ENCODE measurements around the gene ANKRD50.

Gene ANKRD50

DNA sequence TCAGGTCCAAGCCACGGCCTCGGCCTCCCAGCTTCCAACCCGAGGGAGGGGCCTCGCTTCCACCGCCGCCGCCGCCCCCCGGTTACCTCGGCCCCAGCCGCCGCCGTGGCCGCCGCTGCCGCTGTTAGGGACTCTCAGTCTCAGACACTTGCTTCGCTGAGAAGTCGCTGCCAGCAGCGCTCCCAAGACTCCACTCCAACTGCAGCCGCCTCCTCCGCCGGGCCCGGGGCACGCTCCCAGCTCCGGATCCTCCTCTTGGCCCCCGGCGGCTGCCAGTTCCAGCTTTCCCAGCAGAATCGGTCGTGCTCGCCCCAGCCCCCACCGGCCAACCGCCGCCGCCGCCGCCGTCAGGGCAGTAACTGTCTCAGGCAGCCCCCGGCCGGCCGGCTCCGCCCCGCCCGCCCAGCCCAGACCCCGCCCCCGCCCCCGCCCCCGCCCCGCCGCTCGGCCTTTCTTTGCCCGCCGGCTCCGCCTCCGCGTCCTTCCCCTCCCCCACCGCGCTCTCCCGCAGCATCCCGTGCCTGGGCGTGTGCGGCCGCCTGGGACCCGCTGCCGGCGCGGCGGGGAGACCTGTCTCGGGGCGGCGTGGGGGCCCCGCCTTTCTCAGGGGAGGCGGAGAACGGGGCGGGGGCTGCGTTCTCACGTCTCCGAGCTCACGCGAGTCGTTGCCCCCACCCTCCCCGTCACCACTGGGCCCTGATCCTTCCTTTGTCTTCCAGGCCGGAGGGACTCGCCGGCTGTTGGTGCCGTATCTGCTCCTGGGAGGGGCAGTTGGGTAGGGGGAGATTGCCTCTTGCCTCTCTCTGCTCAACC lies at the start of gene ANKRD50:
Gene ANKRD50, minus strand, starts transcription at position 361 of the 813 bp plus-strand sequence. CDS start 2,221 bp downstream, outside the sequence.
- DNase-seq (ENCODE audit: low read depth in 4 of 4, low spot score in 1 of 4) = peak; percentile 25 to 53 (median 30)

DNA sequence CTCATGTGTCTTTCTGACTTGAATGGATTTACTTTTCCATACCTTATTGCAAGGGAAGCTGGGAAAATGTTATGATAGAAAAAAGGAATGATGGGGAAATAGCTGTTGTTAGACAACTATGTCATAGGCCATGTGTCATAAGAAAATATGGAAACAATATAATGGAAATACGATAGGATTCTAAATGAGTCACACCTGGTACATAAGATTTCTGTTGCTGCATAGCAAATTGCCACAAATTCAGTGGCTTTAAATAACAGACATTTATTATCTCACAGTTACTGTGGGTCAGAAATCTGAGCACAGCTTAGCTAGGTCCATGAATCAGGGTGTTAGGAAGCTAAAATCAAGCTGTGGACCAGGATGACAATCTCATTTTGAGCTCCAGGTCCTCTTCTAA lies 44.6 kb upstream of the ANKRD50 start:
- DNase-seq (ENCODE audit: low read depth in 4 of 4, low spot score in 1 of 4) = no peak

DNA sequence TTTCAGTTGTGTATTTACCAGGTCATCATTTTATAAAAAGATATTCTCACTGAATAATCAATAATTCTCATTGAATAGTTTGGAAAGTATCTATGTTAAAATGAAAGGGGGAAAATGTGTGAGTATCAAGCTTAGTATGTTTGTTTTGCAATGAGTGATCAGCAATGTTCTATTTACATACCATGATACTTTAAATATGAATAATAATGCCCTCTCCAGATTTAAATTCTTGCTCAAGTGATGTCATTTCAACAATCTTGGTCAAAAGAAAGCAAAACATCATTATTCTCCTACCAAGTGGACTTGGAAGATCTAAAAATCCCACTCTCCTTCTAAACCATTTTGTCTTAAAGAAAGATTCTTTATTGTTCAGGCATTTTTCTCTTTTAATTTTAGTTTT lies 42.1 kb upstream of the ANKRD50 start:
- DNase-seq (ENCODE audit: low read depth in 4 of 4, low spot score in 1 of 4) = no peak

DNA sequence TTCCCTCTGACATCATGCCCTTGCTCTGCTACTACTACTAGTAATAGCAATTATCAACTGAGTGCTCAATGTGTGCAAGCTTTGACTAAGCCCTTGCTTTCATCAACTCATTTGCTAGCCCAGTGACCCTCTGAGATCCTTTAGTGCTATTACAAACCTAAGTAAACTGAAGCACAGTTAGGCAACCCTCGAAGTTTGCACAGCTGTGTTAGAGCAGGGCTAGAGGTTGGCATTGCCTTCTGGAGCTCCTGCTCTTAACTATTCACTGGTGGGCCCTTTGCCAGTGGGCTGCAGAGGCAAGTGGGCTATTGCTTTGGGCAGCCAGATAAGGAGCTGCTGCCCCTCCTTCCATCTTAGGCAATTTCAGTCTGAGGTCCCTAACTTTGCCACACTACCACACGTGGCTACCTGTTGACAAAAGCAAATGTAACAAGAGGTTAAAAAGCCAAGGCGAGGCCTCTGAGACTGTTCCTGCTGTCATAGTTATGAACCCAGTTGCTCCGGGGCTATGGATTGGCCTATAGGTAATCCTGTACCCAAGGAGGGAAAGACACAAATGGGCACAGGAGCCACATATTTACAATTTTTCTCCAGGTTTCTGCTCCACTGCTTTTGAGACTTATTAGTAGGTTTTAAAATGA lies 41.5 kb upstream of the ANKRD50 start:
- DNase-seq (ENCODE audit: low read depth in 4 of 4, low spot score in 1 of 4) = no peak

DNA sequence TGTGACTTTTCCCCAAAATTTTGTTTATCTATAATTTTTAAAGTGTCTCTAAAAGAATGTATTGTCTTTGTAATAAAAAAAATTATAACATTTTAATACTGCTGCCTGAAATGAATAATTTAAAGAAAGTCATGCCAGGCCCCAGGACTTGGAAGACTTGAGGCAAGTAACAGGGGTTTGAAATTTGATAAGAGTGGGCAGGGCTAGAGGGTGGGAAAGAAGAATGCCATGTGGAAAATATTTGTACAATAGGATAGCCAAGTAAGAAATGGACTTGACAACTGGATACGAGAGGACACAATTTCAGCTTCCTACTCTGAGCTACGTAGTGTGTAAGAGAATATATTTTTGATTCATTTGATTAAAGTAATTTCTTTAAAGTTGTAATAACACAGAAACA lies 36.9 kb upstream of the ANKRD50 start:
- no peak for DNase-seq (ENCODE audit: low read depth in 4 of 4, low spot score in 1 of 4)

GRCh38 chr4:124748965-124749364 lies 36.4 kb upstream of the ANKRD50 start:
- DNase-seq (ENCODE audit: low read depth in 4 of 4, low spot score in 1 of 4) = no peak

DNA sequence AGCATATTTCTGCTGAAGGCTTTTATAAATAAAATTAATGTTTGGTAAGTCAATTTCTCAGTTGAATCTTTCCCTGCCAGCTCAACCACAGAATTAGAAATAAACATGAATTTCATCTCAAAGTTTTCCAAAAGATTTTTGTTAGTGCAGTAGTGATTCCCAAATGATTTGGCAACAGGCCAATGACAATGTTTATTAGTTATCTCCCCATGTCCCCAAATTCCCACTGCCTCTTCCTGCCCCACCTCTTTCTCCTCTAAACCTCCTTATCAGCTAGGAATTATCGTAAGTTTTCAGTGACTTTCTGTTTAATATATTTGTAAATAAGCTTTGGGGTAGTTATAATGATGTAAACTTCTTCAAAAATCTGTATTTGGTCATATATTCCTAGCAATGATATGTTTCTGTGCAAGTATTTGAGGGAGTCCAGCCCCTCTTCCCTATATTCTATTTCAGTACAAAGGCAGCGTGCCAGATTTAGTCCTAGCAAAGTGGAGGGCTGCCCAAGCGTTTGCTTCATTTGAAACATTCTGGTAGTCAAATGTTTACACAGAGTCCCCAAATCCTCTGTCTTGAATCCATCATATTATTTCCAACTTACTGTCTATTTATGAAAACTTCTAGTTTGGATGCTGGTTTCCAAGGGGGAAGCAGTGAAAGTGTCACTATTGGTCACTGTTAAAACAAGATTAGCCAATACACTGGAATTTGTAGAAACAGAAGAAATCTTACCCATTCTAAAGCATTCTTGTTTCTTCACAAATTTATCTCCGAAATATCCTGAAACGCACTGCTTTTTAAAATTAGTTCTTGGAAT lies 33.7 kb upstream of the ANKRD50 start:
- DNase-seq (ENCODE audit: low read depth in 4 of 4, low spot score in 1 of 4) = no peak

GRCh38 chr4:124743711-124744110 lies 31.2 kb upstream of the ANKRD50 start:
- no peak for DNase-seq (ENCODE audit: low read depth in 4 of 4, low spot score in 1 of 4)

DNA sequence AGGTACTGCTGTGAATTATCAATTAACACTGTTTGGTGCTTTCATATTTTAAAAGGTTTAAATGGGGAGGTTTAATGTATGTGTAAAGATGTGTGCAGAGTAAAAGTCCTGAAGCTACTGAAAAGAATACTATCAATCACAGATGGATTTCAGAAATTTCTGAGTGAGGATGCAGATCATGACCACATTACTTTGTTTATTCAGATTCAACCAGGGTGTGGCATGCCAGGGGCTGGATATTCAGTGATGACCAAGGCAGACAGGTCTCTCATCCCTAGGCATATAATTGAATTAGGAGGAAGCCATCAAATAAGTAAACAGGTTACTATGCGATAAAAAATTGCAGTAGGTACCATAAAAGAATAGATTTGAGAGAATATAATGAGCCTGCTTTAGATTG lies 28.0 kb upstream of the ANKRD50 start:
- no peak for DNase-seq (ENCODE audit: low read depth in 4 of 4, low spot score in 1 of 4)

DNA sequence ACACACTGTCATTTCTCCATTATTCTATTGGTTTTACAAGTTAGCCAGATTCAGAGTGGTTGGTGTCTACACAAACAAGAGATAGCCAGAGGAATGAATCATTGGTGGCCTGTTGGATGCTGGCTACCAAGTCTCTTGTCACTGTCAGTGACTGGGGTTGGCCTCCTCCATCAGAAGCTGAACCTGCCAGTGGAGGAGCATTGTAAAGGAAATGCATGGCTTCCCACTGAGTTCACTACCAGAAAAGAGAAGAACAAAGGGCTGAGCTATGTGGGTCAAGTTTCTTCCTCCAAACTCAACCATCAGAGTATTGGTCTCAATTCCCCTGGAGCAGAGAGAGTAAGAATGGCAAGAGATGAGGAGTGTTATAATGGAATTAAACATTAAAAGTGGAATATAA lies 26.5 kb upstream of the ANKRD50 start:
- no peak for DNase-seq (ENCODE audit: low read depth in 4 of 4, low spot score in 1 of 4)

- DNase-seq (ENCODE audit: low read depth in 4 of 4, low spot score in 1 of 4) = no peak
Observed at GRCh38 chr4:124737619-124738018, 25.1 kb upstream of the ANKRD50 start.

DNA sequence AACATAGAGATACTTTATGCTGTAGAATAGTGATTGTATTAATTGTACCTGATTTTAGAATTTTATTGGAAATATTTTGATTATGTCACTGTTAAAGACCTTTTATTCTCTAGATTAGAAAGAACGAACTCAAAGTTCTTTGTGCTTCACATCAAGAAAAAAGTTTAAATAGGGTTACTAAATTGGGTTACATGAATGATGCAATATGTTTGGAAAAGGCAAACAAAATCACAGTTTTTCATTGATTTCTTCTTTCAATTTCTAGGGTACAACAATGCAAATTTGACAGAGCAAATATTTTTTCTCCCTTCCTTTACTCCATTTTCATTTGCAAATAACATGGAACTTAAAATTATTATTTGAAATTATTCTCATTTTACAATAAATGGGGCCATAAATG lies 24.0 kb upstream of the ANKRD50 start:
- DNase-seq (ENCODE audit: low read depth in 4 of 4, low spot score in 1 of 4) = no peak

GRCh38 chr4:124727331-124727890 lies 14.9 kb upstream of the ANKRD50 start:
- DNase-seq (ENCODE audit: low read depth in 4 of 4, low spot score in 1 of 4) = no peak

DNA sequence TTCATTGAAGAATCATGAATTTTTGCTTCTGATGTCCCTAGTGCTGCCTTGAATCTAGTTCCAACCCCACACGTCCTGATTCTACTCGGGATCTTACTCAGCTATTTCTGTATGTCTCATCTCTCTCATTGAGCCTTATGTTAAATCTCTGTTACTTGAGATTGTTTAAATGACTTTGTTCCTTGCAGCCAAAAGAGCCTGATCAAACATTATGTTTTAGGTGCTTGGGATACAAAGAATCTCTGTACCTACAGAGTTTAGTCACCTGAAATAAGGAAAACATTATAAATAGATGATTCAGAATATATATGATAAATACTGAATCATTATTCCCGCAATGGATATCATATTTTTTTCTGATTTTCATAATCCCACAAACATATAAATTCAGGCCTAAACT lies 13.7 kb upstream of the ANKRD50 start:
- no peak for DNase-seq (ENCODE audit: low read depth in 4 of 4, low spot score in 1 of 4)

GRCh38 chr4:124722071-124722470 lies 9.5 kb upstream of the ANKRD50 start:
- no peak for DNase-seq (ENCODE audit: low read depth in 4 of 4, low spot score in 1 of 4)

GRCh38 chr4:124717101-124717500 lies 4.6 kb upstream of the ANKRD50 start:
- no peak for DNase-seq (ENCODE audit: low read depth in 4 of 4, low spot score in 1 of 4)

DNA sequence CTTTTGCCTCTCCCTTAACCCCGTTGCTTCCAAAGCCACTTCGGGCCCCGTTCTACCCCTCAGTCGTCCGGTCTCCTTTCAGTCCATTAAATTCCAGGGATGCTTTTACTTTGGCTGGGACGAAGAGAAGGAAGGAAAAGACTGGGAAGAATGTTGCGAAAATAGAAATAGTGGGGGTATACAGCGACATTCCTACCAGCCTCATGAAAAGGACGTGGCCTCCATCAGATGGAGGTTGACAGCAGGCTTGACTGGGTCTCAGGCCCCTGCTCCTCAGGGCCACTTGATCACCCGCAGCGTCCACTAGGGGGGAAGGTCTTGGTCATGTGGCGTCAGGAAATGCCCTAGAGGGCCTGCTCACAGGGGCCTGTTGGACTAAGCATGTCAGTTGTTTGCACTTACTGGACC lies 657 bp upstream of the ANKRD50 start:
- no peak for DNase-seq (ENCODE audit: low read depth in 4 of 4, low spot score in 1 of 4)

- DNase-seq (ENCODE audit: low read depth in 4 of 4, low spot score in 1 of 4) = no peak
Observed at GRCh38 chr4:124711471-124712371, 811 bp downstream of the ANKRD50 start.

GRCh38 chr4:124710911-124711310 lies 1.6 kb downstream of the ANKRD50 start:
- DNase-seq (ENCODE audit: low read depth in 4 of 4, low spot score in 1 of 4) = no peak

GRCh38 chr4:124710015-124710741 lies 2.4 kb downstream of the ANKRD50 start:
- no peak for DNase-seq (ENCODE audit: low read depth in 4 of 4, low spot score in 1 of 4)
